ENCODE results near the gene FOXJ3. TPM values are rescaled to one million over a fixed set of nuclear protein-coding genes. Genes with fewer than 3 reads are reported as not detected.

FOXJ3 gene
- total and polyA plus RNA-seq, 2 of the 8 experiments (the other 6 are each of a cell fraction or from before 2014, with no cell fraction given) = 48.6 to 51.9 TPM

DNA sequence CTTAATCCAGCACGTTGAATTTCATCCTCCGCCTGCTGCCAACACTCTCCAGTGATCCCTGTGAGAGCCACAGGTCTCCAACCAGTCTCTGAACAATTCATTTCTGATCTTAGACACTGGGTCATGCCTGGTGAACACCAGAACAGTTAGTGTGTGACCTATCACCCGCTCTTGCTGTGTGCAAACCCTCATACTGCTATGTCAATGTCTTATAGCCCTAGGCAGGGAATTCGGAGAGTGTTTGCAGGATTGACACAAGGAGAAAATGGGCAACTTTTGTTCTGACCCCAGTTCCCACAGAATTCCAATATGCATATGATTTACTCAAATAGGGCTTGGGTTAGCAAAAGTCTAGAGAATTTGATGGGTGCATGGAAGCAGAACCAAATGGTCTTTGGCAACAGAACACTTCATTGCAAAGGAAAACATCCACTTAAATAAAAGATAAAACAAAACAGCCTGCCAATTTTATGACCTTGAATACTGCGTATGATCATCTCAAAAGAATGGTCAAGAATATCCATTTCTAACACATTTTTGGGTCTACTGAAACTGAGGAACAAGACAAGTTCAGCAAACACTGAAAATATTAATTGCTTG, 204.9 kb downstream of the FOXJ3 start:
- POLR2A ChIA-PET (ENCODE audit: partially characterized antibody) = no interaction called here
- Histone ChIP-seq H2AK5ac (ENCODE audit: low read depth, low read length) (no peak overlapping the region), H3K79me1 (ENCODE audit: low read depth, low read length) (no peaks in the 10 kb centered on the region), H3K18ac (ENCODE audit: extremely low read depth, low read length) (no peak overlapping the region), H3K79me2 (ENCODE audit: control insufficient read depth in 1 of 2, insufficient read depth in 2 of 2, low read length in 2 of 2) (no peaks in the 10 kb centered on the region), H4K20me1 (replicated peaks in 1 of 2; ENCODE audit: control insufficient read depth in 1 of 2, insufficient read depth in 2 of 2, low read length in 2 of 2) (no peaks in the 10 kb centered on the region), H3K36me3 (ENCODE audit: control insufficient read depth in 2 of 4, insufficient read depth in 4 of 4, low read length in 3 of 4) (no peaks in the 10 kb centered on the region), H3K9me3 (ENCODE audit: insufficient read depth in 2 of 2, low read depth in 1 of 2, low read length in 1 of 2) (no peaks in the 10 kb centered on the region), H2AFZ (ENCODE audit: low read length) (no peak overlapping the region), H3K23me2 (ENCODE audit: low read depth, low read length) (no peaks in the 10 kb centered on the region), H3K4ac (replicated peaks; ENCODE audit: insufficient read length, low read depth, low read length) (no peak overlapping the region), H2BK5ac (ENCODE audit: low read depth, low read length) (no peak overlapping the region), H3K4me3 (ENCODE audit: extremely low read depth in 1 of 4, insufficient read depth in 2 of 4, low read depth in 3 of 4, low read length in 4 of 4) (no peak overlapping the region), H3K23ac (ENCODE audit: insufficient read length) (no peak overlapping the region), H2BK12ac (ENCODE audit: low read depth, low read length) (no peak overlapping the region), H3K4me1 (replicated peaks in 1 of 4; ENCODE audit: control insufficient read depth in 3 of 4, insufficient read depth in 4 of 4, low read length in 3 of 4) (no peaks in the 10 kb centered on the region), H3K27ac (ENCODE audit: low read depth, low read length) (no peak overlapping the region), H4K5ac (ENCODE audit: insufficient read length, low read depth, low read length) (no peak overlapping the region), H3K27me3 (replicated peaks in 1 of 4; ENCODE audit: control insufficient read depth in 3 of 4, extremely low read depth in 1 of 4, insufficient read depth in 3 of 4, low read length in 3 of 4) (no peaks in the 10 kb centered on the region; a peak in 1 of 7 replicates), H3K9ac (replicated peaks in 1 of 4; ENCODE audit: extremely low read depth in 1 of 4, low read depth in 3 of 4, low read length in 3 of 4) (no peak overlapping the region), H2BK20ac (ENCODE audit: low read length) (no peak overlapping the region), H4K8ac (ENCODE audit: extremely low read depth, insufficient read depth, low read length) (no peak overlapping the region), H3K14ac (ENCODE audit: insufficient read length) (no peak overlapping the region), H4K91ac (replicated peaks; ENCODE audit: insufficient read length, low read length) (no peak overlapping the region), H2BK120ac (replicated peaks; ENCODE audit: low read depth, low read length) (no peak overlapping the region), H2BK15ac (ENCODE audit: low read length) (no peak overlapping the region), H3K56ac (replicated peaks; ENCODE audit: insufficient read length, low read depth, low read length) (no peak overlapping the region), H3K4me2 (ENCODE audit: insufficient read depth in 1 of 2, low read depth in 2 of 2, low read length in 2 of 2) (no peak overlapping the region)
- 97% methylated on average over 5 of the region's 5 CpGs; no CpG with 5 or more reads in 1 of the 2 experiments for WGBS, 2 experiments (ENCODE audit: extremely low coverage in 1 of 2, insufficient coverage in 1 of 2, insufficient read length in 1 of 2, insufficient replicate concordance in 2 of 2, low coverage in 1 of 2, low lambda C conversion rate in 2 of 2, missing lambda C conversion rate in 1 of 2)
- no peak for FAIRE-seq
- CTCF ChIA-PET (ENCODE audit: partially characterized antibody) = no interaction called here
- no peak for DNase-seq (ENCODE audit: low read depth in 1 of 2, low spot score in 2 of 2)
- TF ChIP-seq, protein P1, sequence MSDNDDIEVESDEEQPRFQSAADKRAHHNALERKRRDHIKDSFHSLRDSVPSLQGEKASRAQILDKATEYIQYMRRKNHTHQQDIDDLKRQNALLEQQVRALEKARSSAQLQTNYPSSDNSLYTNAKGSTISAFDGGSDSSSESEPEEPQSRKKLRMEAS (IDR thresholded peaks at IDR 0.05) = no peak

All from H1 (cell line).